HG02610 (cell line): ENCODE data around the gene WDR62.
"Not testable (repeated sequence)": the region's sequence is repeated elsewhere in the genome, so short reads cannot be mapped to it uniquely, and the experiment has no call there.

Experiments used
- ATAC-seq: cut with Tn5 transposase; IDR thresholded peaks from one replicate; pipeline ENCODE4 v1.9.1; 2021; ENCODE audit warnings: mild to moderate bottlenecking, moderate library complexity; ENCODE audit not compliant: unreplicated experiment

WDR62 gene

DNA sequence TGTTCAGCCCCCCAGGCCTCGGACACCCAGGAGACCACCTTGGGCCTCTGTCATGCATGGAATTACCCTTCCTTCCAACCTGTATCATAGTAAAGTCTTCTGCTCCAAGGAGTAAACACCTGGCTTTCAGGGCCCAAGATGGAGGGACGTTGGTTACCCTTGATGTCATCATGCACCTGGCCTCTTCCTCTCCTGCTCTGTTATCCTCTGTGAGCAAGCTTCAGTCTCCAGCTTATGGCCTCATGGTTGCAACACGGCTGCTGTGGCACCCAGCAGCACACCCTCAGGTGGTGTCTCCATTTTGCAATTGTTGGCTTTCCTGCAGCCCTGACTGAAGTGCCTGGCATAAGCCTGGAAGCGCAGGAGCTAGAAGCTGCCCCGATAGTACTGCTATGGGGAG, 52.3 kb downstream of the WDR62 start:
- ATAC-seq: no peak

DNA sequence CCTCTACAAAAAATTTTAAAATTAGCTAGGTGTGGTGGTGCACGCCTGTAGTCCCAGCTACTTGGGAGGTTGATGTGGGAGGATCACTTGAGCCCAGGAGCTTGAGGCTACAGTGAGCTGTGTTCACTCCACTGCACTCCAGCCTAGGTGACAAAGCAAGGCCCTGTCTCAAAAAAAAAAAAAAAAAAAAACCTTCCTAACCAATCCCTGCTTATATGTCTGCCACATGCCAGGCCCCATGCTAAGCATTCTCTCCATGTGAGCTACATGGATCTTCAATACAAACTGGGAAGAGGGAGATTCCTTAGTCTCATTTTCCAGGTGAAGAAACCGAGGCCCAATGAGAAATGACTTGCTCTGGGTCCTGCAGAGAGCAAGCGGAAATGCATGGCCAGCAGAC, 54.0 kb downstream of the WDR62 start:
- ATAC-seq: no peak

DNA sequence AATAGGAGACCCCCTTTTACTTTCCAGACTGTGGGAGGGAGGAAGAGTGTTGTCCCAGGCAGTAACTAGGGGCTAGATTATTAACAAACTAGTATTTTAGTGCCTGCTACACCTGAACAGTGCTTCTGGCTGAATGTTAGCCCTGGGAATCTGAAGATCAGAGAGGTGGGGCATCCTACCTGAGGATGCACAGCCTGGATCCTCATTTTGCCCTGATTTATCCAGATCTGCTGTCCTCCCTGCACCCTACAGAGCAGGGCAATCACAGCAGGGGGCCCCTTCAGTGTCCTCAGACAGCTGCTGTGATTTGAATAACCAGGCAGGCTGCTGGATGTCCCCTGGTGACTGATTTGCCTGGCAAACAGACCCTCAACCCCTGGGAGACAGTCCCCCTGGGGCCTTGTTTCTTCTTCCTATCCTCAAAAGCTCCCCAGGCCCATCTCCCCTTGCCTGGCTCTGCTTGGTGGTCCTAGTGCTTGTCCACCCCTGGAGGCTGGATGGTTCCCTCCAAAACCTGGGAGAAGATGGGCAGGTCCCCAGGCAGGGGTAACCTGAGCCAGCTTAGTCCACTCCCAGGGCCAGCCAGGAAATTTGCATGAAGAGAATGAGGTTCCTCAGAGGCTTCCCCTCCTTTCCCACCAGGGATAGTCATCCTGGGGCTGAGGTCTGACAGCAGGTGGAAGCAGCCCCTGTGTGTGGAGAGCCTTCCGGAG, 55.9 kb downstream of the WDR62 start, which contains the start of gene OVOL3:
Gene OVOL3, plus strand, starts transcription at position 657 of the 713 bp plus-strand sequence. CDS start 60 bp downstream, outside the sequence.
- no peak for ATAC-seq

DNA sequence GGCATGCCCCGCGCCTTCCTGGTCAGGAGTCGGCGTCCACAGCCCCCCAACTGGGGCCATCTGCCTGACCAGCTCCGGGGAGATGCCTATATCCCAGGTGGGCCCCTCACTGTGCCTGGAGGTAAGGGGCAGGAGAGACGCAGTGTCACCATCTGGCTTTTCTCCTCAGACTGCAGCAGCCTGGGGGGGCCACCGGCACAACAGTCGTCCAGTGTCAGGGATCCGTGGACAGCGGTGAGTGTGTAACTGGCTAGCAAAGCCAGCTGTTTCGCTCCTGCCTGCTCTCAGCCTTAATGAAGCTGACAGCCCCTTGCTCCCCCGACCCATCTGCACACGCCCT, 56.5 kb downstream of the WDR62 start:
- ATAC-seq: no peak

DNA sequence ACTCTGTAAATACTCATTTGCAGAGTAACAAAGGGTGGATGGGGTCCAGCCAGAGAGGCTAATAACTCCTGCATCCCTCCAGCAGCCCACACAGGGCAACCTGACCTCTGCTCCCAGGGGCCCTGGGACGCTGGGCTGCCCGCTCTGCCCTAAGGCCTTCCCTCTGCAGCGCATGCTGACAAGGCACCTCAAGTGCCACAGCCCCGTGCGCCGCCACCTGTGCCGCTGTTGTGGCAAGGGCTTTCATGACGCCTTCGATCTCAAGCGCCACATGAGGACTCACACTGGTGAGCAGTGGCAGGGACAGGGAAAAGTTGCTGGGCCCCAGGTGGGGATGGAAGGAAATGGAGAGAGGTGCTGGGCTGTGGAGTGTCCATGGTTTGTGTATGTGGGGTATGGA, 58.0 kb downstream of the WDR62 start:
- no peak for ATAC-seq

DNA sequence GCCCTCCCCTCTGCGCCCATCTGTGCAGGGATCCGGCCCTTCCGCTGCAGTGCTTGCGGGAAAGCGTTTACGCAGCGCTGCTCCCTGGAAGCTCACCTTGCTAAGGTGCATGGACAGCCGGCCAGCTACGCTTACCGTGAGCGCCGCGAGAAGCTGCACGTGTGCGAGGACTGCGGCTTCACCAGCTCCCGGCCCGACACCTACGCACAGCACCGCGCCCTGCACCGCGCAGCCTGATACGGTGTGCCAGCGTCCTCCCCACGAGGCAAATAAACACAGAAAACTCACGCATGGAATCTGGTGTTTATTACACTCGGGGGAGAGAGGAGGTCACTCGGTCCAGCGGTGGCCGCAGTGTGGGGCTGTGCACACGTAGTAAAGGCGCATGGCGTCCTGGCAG, 58.7 kb downstream of the WDR62 start:
- ATAC-seq: no peak

DNA sequence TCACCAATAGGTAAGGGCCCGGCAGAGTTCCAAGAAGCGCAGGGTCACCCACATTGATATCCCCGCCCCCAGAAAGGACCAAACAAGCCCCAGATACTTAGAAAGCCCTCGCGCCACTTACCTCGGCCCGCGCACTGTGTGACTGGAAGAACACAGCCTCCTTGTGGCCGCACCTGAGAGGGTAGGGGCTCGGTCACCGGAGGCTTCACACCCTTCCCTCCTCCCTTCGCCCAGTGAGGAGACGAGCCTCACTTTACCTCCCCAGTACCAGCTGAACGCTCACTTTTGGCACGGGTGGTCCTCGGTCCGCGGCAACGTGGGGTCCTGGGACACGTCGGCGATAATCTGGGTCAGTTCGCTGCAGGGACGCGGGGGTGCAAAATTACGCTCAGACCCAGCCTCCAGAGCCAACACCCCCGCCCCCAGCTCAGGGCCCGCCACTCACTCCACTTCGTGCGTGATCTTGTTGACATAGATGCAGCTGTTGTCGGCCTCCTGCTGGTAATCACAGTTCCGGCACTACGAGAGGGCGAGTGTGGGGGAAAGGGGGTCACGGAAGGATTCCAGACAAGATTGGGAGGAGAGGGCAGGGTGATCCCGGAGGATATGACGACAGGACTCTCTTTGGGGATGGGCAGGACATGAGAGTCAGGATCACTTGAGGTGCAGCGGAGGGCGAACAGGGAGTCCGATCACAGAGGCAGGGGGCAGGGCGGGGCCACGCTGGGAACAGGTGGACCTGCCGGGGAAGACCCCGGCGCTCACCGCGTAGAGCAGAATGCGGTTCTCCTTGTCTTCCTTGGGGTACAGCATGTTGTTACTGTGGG, 59.4 kb downstream of the WDR62 start:
- ATAC-seq: no peak

DNA sequence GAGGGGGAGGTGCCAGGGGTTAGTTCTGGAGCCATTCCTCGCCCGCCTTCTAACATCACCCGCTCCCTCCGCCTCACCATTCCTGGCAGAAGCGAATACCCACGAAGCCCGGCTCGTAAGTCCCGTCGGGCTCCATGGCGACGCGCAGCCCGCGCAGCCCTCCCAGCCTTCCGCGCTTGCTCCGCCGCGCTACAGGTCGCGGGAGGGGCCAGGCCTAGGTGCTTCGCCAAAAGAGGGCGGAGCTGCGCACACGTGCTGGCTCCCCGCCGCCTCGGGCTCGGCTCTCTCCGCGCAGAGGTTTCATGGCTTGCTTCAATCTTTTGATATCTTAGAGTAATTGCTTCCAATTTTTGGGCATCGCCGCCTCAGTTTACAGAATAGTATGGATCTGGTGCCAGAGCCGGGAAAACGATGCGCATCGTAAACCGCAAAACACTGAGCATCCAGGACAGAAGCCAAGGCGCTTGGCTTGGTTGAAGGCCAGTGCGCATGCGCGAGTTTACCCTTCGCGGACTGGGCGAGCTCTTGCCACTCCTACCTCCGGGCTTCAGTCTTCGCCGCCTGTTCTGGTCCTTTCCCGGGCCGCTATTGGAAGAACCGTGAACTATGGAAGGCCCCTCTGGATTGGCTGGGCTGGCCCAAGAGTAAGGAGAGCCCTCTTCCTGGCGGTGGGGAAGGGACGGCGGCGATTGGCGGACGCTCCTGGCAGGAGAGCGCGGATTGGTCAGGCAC, 60.2 kb downstream of the WDR62 start, which contains the start of gene POLR2I:
Gene POLR2I, minus strand, starts transcription at position 155 of the 732 bp plus-strand sequence. Its CDS starts 19 bp downstream, at position 136.
- peak; percentile 81 for ATAC-seq

DNA sequence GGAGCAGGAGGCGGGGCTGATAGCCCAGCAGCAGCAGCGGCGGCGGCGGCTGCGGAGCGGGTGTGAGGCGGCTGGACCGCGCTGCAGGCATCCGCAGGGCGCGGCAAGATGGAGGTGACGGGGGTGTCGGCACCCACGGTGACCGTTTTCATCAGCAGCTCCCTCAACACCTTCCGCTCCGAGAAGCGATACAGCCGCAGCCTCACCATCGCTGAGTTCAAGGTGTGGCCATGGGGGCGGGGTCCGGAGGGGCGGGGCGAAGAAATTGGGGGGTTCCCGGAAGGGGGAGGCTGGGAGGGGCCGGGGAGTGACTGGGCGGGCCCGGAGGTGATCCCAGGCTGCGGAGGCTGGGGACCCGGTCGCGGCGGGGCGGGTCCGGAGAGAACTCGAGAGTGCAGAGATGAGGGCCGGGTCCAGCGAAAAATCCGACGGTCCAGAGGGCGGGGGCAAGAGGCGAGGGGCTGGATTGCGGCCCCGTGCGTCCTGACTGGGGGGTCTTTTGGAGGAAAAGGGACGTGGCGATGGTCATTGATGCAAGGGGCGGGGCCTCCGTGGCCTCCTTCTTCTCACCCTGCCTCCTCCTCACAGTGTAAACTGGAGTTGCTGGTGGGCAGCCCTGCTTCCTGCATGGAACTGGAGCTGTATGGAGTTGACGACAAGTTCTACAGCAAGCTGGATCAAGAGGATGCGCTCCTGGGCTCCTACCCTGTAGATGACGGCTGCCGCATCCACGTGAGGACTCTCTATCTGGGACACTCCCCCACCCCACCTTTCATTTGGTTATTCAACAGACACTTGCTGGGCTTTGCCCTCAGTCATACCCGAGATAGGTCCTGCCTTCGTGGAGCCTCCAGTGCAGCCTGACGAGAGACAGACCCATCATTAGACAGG, 61.0 kb downstream of the WDR62 start, which contains the start of gene TBCB:
Gene TBCB, plus strand, starts transcription at position 16 of the 891 bp plus-strand sequence. Its CDS starts 93 bp downstream, at position 109.
- ATAC-seq: no peak

DNA sequence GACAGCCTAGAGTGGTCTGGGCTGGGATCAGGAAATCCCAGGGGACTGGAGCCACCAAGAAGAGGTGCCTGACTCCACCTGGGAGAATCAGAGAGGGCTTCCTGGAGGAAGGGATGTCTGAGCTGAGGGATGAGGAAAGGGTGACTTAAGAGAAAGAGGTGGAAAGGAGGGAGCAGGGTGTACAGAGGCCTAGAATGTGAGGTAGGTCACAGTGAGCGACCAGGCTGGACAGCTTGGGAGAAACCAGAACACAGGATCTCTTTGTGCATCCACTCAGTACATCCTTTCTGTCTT, 61.6 kb downstream of the WDR62 start:
- ATAC-seq: no peak

DNA sequence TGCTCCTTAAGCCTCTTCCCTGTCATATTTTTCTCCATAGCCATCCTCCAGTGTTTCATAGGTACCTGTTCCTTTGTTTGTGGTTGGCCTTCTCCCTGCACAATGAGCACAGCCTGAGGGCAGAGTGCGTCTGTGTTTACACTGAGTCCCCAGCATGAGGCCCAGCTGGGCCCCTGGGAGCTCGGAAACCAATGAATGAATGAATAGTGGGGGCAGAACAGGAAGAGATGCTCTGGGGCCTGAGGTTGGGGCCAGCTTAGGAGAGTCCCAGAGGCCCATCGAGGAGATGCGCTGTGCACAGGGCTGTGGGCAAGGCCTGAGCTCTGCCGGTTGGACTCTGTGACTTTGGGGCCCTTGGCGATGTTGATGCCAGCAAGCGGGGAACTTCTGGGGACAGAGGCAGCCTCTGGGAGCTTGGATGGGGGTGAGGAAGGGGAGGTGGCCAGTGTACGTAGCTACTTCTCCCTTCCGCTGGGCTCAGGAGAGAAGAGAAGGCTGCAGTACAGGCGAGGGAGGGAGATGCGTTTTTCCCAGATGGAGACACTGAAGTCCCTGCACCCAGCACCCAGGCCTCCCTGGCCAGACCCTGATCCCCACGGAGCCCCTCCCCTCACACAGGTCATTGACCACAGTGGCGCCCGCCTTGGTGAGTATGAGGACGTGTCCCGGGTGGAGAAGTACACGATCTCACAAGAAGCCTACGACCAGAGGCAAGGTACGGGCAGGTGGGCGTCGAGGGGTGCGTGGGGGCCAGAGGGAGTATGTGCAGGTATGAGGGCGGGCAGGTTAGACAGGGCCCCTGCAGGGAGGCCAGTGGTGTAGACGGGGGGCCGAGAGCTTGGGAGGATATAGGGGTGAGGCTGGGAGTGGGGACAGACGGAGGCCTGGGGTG, 65.6 kb downstream of the WDR62 start:
- no peak for ATAC-seq

DNA sequence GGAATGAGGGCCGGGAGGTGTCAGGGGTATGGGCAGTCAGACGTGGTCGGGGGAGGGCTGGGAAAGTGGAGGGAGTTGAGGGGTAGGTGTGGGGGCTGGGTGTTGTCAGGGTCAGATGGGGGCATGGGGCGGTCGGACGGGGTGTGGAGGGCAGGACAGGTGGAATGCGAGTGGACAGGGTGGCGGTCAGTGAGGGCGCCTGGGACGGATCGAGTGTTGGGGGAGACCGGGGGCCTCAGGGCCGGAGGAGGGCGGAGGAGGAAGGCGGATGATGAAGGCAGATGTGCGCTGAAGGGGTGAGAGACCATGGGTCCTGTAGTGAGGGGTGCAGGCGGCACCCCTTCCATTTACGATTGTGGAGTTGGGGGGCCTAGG, 66.3 kb downstream of the WDR62 start:
- ATAC-seq: no peak

DNA sequence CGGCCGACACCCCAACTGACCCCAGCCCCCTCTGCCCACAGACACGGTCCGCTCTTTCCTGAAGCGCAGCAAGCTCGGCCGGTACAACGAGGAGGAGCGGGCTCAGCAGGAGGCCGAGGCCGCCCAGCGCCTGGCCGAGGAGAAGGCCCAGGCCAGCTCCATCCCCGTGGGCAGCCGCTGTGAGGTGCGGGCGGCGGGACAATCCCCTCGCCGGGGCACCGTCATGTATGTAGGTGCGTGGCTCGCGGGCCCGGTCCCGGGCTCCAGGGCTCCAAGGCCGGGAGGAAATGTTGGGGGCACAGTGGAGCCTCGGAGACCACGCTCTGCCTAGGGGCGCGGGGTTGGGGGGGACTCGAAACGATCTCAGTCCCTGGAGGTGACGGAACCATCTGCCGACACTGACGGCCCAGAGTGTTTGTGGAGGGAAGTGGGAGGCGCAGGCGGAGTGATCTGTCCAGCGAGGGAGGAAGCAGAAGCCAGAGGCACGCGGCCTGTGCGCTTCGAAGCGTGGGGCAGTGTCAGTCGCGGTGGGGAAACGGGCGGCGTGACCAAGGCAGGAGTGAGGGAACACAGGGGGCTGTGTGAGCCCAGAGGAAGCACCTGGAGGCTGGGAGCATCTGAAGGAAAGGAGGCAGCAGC, 66.9 kb downstream of the WDR62 start:
- ATAC-seq: no peak

DNA sequence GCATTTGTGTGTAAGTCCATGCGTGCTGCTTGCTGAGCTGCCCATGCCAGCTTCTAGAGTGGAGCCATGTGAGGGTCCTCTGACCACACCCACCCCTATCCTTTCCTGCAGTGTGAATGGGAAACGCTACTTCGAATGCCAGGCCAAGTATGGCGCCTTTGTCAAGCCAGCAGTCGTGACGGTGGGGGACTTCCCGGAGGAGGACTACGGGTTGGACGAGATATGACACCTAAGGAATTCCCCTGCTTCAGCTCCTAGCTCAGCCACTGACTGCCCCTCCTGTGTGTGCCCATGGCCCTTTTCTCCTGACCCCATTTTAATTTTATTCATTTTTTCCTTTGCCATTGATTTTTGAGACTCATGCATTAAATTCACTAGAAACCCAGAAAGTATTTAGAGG, 70.9 kb downstream of the WDR62 start:
- ATAC-seq: no peak

DNA sequence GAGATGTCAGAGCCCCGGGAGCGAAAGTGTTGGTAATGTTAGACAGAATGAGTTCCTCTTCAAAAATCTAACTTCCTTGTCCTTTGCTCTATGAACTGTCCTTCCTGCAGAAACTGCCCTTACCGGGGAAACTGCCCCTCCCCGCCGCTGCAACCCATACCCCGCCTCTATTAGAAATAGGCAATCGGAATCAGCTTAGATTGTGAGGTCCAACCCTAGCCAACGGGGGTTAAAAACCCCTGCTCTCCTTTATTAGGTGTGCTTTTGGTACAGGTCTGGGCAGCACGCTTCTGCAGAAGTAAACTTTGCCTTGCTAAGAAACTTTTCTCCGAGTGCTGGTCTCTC, 73.7 kb downstream of the WDR62 start:
- peak; percentile 3 for ATAC-seq

DNA sequence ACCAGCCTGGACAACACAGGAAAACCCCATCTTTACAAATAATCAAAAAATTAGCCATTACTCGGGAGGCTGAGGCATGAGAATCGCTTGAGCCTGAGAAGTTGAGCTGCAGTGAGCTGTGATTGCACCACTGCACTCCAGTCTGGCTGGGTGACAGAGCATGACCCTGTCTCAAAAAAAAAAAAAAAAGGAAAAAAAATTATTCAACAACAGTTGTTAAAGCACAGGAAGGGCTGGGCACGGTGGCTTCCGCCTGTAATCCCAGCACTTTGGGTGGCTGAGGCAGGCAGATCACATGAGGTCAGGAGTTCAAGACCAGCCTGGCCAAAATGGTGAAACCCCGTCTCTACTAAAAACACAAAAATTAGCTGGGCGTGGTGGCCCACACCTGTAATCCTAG, 76.5 kb downstream of the WDR62 start:
- not testable (repeated sequence) for ATAC-seq

DNA sequence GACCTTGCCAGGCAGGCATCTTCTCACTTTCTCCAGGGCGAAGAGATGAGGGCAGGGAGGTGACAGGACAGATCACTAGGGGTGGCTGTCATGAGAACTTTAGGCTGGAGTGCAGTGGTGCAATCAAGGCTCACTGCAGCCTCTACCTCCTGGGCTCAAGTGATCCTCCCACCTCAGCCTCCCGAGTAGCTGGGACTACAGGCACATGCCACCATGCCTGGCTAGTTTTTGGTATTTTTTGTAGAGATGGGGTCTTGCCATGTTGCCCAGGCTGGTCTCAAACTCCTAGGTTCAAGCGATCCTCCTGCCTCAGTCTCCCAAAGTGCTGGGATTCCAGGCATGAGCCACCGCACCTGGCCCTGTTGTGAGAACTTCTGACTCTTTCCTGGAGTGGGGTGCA, 80.2 kb downstream of the WDR62 start:
- not testable (repeated sequence) for ATAC-seq

DNA sequence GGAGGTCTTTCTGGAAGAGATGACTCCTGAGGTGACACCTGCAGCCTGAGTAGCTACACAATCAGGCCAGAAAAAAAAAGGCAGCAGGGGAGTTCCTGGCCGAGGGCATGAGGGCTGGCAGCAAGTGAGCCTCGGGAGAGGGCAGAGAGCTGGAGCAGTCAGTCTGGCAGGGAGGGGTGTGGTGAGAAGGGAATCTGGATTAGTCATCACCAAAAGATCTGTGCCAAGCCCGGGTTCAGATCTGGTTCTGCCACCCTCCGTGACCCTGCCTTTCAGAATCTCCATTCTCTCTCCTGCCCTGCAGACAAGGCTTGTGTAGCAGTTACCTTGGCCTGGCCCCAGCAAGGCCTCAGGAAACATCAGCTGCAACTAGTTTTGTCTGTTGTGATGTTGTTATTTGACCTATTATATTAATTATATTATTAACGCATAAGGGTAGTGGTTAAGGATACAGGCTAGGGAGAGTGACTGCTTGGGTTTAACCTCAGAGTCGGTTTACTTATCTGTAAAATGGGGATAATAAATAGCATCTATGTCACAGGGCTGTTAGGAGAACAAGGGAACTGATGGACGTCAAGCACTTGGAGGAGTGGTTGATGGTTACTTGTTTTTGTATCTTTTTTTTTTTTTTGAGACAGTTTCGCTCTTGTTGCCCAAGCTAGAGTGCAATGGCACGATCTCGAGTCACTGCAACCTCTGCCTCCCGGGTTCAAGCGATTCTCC, 82.4 kb downstream of the WDR62 start:
- ATAC-seq: no peak

DNA sequence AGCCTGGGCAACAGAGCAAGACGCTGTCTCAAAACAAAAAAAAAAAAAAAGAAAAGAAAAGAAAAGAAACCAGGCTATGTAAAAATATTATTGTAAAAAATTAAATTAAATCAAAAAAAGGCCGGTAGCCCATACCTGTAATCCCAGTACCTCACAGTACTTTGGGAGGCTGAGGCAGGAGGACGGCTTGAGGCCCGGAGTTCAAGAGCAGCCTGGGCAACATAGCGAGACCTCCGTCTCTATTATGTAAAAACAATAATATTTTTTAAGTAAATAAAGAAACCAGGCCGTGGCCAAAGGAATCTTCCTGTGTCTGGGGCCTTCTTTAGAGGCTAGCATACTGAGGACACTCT, 84.4 kb downstream of the WDR62 start:
- no peak for ATAC-seq
